ENCODE data around the gene MNDA.

The MNDA gene

DNA sequence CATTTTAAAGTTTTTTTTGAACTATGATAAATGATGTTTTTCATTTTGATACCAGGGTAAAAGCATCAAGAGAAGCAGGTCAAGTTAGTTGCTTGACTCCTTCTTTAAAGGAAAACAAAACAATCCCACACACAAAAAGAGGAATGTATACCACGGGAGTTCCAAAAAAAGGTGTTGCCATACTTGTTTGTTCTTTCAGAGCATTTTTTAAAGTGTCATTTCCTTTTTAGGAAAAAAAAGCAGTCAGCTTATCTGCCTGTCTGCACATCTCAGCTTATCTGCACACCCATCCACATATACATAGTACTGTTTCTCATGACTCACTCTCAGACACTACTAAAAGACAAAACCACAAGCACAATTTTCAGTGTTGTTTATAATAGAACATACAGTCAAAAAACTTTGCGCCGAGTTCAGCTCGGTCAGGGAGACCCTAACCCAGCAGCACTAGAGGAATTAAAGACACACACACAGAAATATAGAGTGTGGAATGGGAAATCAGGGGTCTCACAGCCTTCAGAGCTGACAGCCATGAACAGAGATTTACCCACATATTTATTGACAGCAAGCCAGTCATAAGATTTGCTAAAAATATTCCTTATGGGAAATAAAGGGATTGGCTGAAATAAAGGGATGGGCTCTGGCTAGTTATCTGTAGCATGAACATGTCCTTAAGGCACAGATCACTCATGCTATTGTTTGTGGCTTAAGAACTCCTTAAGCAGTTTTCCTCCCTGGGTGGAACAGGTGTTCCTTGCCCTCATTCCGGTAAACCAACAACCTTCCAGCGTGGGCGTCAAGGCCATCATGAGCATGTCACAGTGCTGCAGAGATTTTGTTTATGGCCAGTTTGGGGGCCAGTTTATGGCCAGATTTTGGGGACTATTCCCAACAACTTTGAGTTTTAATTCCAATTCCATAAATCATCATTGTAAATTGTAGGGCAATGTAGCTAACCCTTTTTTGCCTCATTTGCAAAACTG lies 11.4 kb upstream of the MNDA start:
- ATAC-seq, result no peak
- TF ChIP-seq TCF4 (CRISPR knock-in tag; IDR thresholded peaks at IDR 0.05; ENCODE audit: borderline replicate concordance) (no peak), ZFP3 (CRISPR knock-in tag; IDR thresholded peaks at IDR 0.05) (no peak), CSDC2 (CRISPR knock-in tag; IDR thresholded peaks at IDR 0.05) (no peak), ISL1 (CRISPR knock-in tag; IDR thresholded peaks at IDR 0.05) (no peak), TOX (CRISPR knock-in tag; IDR thresholded peaks at IDR 0.05; ENCODE audit: borderline replicate concordance) (no peak), RARB (CRISPR knock-in tag; IDR thresholded peaks at IDR 0.05) (no peak)
- TF ChIP-seq, protein P1, sequence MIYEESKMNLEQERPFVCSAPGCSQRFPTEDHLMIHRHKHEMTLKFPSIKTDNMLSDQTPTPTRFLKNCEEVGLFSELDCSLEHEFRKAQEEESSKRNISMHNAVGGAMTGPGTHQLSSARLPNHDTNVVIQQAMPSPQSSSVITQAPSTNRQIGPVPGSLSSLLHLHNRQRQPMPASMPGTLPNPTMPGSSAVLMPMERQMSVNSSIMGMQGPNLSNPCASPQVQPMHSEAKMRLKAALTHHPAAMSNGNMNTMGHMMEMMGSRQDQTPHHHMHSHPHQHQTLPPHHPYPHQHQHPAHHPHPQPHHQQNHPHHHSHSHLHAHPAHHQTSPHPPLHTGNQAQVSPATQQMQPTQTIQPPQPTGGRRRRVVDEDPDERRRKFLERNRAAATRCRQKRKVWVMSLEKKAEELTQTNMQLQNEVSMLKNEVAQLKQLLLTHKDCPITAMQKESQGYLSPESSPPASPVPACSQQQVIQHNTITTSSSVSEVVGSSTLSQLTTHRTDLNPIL (CRISPR knock-in tag; IDR thresholded peaks at IDR 0.05; ENCODE audit: low read depth), result no peak
- TF ChIP-seq, protein P2, sequence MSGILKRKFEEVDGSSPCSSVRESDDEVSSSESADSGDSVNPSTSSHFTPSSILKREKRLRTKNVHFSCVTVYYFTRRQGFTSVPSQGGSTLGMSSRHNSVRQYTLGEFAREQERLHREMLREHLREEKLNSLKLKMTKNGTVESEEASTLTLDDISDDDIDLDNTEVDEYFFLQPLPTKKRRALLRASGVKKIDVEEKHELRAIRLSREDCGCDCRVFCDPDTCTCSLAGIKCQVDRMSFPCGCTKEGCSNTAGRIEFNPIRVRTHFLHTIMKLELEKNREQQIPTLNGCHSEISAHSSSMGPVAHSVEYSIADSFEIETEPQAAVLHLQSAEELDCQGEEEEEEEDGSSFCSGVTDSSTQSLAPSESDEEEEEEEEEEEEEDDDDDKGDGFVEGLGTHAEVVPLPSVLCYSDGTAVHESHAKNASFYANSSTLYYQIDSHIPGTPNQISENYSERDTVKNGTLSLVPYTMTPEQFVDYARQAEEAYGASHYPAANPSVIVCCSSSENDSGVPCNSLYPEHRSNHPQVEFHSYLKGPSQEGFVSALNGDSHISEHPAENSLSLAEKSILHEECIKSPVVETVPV (CRISPR knock-in tag; IDR thresholded peaks at IDR 0.05), result no peak

DNA sequence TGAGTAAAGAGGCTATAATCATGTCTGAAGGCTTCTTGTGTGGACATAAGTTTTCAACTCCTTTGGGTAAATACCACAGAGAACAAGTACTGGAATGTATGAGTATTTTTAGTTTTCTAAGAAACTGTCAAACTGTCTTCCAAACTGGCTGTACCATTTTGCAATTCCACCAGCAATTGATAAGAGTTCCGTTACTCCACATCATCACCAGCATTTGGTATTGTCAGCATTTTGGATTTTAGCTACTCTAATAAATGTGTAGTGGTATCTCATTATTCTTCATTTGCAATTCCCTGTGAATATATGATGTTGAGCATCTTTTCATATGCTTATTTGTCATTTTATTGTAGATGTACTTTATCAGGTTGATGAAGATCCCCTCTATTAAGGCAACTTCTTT lies 9.4 kb upstream of the MNDA start:
- no peak for ATAC-seq
- no peak for TF ChIP-seq TCF4 (CRISPR knock-in tag; IDR thresholded peaks at IDR 0.05; ENCODE audit: borderline replicate concordance)
- TF ChIP-seq SNAI2 (CRISPR knock-in tag; IDR thresholded peaks at IDR 0.05), result no peak
- TF ChIP-seq, protein P3, sequence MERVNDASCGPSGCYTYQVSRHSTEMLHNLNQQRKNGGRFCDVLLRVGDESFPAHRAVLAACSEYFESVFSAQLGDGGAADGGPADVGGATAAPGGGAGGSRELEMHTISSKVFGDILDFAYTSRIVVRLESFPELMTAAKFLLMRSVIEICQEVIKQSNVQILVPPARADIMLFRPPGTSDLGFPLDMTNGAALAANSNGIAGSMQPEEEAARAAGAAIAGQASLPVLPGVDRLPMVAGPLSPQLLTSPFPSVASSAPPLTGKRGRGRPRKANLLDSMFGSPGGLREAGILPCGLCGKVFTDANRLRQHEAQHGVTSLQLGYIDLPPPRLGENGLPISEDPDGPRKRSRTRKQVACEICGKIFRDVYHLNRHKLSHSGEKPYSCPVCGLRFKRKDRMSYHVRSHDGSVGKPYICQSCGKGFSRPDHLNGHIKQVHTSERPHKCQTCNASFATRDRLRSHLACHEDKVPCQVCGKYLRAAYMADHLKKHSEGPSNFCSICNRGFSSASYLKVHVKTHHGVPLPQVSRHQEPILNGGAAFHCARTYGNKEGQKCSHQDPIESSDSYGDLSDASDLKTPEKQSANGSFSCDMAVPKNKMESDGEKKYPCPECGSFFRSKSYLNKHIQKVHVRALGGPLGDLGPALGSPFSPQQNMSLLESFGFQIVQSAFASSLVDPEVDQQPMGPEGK (CRISPR knock-in tag; IDR thresholded peaks at IDR 0.05; ENCODE audit: borderline replicate concordance), result no peak
- TF ChIP-seq ESRRG (CRISPR knock-in tag; IDR thresholded peaks at IDR 0.05), result no peak
- no peak for TF ChIP-seq ZFP30 (CRISPR knock-in tag; IDR thresholded peaks at IDR 0.05)
- no peak for TF ChIP-seq ARNTL (CRISPR knock-in tag; IDR thresholded peaks at IDR 0.05; ENCODE audit: borderline replicate concordance, low read depth)
- TF ChIP-seq, protein P4, sequence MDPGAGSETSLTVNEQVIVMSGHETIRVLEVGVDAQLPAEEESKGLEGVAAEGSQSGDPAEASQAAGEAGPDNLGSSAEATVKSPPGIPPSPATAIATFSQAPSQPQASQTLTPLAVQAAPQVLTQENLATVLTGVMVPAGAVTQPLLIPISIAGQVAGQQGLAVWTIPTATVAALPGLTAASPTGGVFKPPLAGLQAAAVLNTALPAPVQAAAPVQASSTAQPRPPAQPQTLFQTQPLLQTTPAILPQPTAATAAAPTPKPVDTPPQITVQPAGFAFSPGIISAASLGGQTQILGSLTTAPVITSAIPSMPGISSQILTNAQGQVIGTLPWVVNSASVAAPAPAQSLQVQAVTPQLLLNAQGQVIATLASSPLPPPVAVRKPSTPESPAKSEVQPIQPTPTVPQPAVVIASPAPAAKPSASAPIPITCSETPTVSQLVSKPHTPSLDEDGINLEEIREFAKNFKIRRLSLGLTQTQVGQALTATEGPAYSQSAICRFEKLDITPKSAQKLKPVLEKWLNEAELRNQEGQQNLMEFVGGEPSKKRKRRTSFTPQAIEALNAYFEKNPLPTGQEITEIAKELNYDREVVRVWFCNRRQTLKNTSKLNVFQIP (CRISPR knock-in tag; IDR thresholded peaks at IDR 0.05; ENCODE audit: borderline replicate concordance, low read depth), result no peak
- TF ChIP-seq, protein P1 (CRISPR knock-in tag; IDR thresholded peaks at IDR 0.05; ENCODE audit: low read depth), result no peak
- no peak for TF ChIP-seq RARB (CRISPR knock-in tag; IDR thresholded peaks at IDR 0.05)
- TF ChIP-seq ZNF8 (CRISPR knock-in tag; IDR thresholded peaks at IDR 0.05), result no peak
- TF ChIP-seq OSR1 (CRISPR knock-in tag; IDR thresholded peaks at IDR 0.05), result no peak

DNA sequence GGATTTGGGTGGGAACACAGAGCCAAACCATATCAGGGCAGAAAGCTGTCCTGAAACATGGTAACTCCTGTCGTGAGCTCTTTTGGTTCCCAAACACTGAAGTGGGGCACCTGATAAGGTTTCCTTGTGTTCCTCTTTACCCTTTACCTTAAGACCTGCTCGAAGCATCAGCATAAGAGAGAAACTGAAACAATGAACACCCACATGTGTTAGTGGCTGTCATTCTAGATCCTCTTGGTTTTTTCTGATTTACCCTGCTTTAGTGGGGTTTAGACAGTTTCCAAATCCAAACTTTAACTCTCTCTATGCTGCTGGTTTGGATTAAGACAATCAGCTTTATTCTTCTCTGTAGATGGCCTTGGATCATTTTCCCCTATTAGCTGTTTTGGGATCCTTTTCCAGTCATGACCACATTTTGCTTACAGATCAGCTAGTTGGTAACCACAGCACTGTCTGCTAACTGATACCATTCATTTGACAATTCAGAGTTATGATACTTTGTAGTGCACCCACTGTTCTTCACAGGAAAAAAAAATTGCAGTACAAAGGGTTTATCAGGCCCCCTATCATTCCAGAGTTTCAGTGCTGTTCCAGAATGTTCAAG lies 975 bp upstream of the MNDA start:
- TF ChIP-seq CSDC2 (CRISPR knock-in tag; IDR thresholded peaks at IDR 0.05), result no peak
- ATAC-seq, result no peak

DNA sequence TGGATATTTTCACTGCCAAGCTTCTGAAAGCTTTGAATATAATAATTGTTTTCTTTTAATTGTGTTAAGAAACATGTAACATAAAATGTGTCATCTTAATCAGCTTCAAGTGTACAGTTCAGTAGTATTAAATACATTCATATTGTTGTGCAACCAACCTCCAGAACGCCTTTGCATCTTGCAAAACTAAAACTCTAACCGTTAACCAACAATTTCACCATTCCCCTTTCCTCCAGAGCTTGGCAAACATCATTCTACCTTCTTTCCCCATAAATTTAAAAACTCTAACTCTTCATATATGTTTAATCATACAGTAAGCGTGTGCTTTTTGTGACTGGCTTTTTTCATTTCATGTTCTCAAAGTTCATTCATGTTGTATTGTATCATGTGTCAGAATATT lies 2.1 kb downstream of the MNDA start:
- TF ChIP-seq ARNTL (CRISPR knock-in tag; IDR thresholded peaks at IDR 0.05; ENCODE audit: borderline replicate concordance, low read depth) (no peak), ZNF565 (CRISPR knock-in tag; conservative IDR thresholded peaks at IDR 0.05; ENCODE audit: low read depth) (no peak), CSDC2 (CRISPR knock-in tag; IDR thresholded peaks at IDR 0.05) (no peak), BACH2 (CRISPR knock-in tag; IDR thresholded peaks at IDR 0.05; ENCODE audit: borderline replicate concordance) (no peak), RARB (CRISPR knock-in tag; IDR thresholded peaks at IDR 0.05) (no peak), ISL1 (CRISPR knock-in tag; IDR thresholded peaks at IDR 0.05) (no peak), ESRRG (CRISPR knock-in tag; IDR thresholded peaks at IDR 0.05) (no peak), SNAI2 (CRISPR knock-in tag; IDR thresholded peaks at IDR 0.05) (no peak), GLIS3 (CRISPR knock-in tag; IDR thresholded peaks at IDR 0.05) (no peak), OSR1 (CRISPR knock-in tag; IDR thresholded peaks at IDR 0.05) (no peak)
- TF ChIP-seq, protein P3 (CRISPR knock-in tag; IDR thresholded peaks at IDR 0.05; ENCODE audit: borderline replicate concordance), result no peak
- TF ChIP-seq, protein P2 (CRISPR knock-in tag; IDR thresholded peaks at IDR 0.05), result no peak
- TF ChIP-seq, protein P4 (CRISPR knock-in tag; IDR thresholded peaks at IDR 0.05; ENCODE audit: borderline replicate concordance, low read depth), result no peak
- ATAC-seq, result no peak
